ENCODE results near the gene OR11L1. TPM values are rescaled to one million over a fixed set of nuclear protein-coding genes. Genes with fewer than 3 reads are reported as not detected.

OR11L1 gene
- total RNA-seq, 1 donor from 2014 or later, result not detected

GRCh38 chr1:247849616-247850015 lies 7.9 kb upstream of the OR11L1 start:
- intact Hi-C loops (cut with DNase I), result no loop called here
- Histone ChIP-seq H3K36me3 (no peaks in the 10 kb centered on the region), H3K27ac (no peak overlapping the region), H3K9me3 (no peaks in the 10 kb centered on the region), H3K4me3 (no peak overlapping the region), H3K4me1 (no peaks in the 10 kb centered on the region), H3K27me3 (ENCODE audit: low read depth) (no peaks in the 10 kb centered on the region)
- DNase-seq, result no peak
- TF ChIP-seq, protein P1, sequence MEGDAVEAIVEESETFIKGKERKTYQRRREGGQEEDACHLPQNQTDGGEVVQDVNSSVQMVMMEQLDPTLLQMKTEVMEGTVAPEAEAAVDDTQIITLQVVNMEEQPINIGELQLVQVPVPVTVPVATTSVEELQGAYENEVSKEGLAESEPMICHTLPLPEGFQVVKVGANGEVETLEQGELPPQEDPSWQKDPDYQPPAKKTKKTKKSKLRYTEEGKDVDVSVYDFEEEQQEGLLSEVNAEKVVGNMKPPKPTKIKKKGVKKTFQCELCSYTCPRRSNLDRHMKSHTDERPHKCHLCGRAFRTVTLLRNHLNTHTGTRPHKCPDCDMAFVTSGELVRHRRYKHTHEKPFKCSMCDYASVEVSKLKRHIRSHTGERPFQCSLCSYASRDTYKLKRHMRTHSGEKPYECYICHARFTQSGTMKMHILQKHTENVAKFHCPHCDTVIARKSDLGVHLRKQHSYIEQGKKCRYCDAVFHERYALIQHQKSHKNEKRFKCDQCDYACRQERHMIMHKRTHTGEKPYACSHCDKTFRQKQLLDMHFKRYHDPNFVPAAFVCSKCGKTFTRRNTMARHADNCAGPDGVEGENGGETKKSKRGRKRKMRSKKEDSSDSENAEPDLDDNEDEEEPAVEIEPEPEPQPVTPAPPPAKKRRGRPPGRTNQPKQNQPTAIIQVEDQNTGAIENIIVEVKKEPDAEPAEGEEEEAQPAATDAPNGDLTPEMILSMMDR (IDR thresholded peaks at IDR 0.05), result no peak
- no peak for ATAC-seq

GRCh38 chr1:247848346-247848745 lies 6.7 kb upstream of the OR11L1 start:
- no peak overlapping the region for H3K4me3 ChIP-seq
- H3K9me3 ChIP-seq, result no peaks in the 10 kb centered on the region
- intact Hi-C loops (cut with DNase I), result no loop called here
- TF ChIP-seq, protein P1 (IDR thresholded peaks at IDR 0.05), result no peak
- H3K27me3 ChIP-seq (ENCODE audit: low read depth), result no peaks in the 10 kb centered on the region
- no peak overlapping the region for H3K27ac ChIP-seq
- H3K4me1 ChIP-seq, result no peaks in the 10 kb centered on the region
- no peak for DNase-seq
- ATAC-seq, result no peak
- no peaks in the 10 kb centered on the region for H3K36me3 ChIP-seq

DNA sequence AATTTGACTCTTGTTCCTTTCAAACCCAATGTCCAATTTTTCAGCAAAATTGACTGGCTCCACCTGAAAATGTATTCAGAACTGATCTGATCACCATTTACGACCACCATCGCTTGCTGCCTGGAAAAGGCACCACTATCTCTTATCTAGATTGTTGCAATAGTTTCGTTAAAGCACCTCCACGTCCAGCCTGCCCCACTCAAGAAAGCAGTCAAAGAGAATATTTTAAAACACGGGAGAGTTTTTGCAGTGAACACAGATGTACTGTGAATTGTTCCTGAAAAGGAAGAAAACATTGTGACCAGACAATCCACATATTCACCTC lies 4.0 kb upstream of the OR11L1 start:
- no peaks in the 10 kb centered on the region for H3K4me1 ChIP-seq
- H3K9me3 ChIP-seq, result no peaks in the 10 kb centered on the region
- ATAC-seq (no peak), DNase-seq (no peak)
- H3K27me3 ChIP-seq (ENCODE audit: low read depth), result no peaks in the 10 kb centered on the region
- H3K36me3 ChIP-seq, result no peaks in the 10 kb centered on the region
- no peak overlapping the region for H3K4me3 ChIP-seq
- intact Hi-C loops (cut with DNase I), result no loop called here
- TF ChIP-seq, protein P1 (IDR thresholded peaks at IDR 0.05), result no peak
- no peak overlapping the region for H3K27ac ChIP-seq

DNA sequence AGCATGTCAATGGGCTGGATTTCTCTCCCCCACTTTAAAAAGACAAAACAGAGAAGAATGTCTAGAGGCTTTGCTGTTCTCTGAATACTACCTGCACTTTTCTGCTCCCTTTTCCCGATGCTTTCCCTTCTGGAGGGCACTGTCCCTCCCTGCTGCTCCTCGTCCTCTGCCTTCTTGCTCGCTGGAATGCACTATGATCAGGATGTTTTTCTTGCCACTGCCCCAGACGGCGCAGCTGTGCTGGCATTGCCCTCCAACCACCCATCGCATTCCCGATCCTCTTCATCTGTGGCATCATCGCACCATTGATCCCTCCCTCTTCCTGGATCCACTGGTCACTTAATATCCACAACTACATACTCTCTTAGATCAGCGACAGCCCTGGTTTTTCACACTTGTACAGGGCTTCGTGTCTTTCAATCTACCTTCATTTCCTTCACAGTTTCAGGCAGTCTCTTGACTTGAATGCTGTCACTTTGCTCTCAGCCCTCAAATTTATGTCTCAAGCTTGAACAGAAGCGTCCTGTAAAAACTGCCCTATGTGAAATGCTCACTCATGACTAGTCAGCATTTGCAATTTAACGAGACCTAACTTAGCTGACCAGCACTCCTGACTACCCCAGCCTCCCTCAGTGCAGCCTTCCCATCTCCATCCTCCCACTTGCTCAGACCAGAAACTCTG lies 3.5 kb upstream of the OR11L1 start:
- Histone ChIP-seq H3K27ac (no peak overlapping the region), H3K27me3 (ENCODE audit: low read depth) (no peaks in the 10 kb centered on the region), H3K9me3 (no peaks in the 10 kb centered on the region), H3K4me1 (no peaks in the 10 kb centered on the region), H3K4me3 (no peak overlapping the region), H3K36me3 (no peaks in the 10 kb centered on the region)
- no peak for ATAC-seq
- intact Hi-C loops (cut with DNase I), result no loop called here
- no peak for DNase-seq
- TF ChIP-seq, protein P1 (IDR thresholded peaks at IDR 0.05), result no peak

DNA sequence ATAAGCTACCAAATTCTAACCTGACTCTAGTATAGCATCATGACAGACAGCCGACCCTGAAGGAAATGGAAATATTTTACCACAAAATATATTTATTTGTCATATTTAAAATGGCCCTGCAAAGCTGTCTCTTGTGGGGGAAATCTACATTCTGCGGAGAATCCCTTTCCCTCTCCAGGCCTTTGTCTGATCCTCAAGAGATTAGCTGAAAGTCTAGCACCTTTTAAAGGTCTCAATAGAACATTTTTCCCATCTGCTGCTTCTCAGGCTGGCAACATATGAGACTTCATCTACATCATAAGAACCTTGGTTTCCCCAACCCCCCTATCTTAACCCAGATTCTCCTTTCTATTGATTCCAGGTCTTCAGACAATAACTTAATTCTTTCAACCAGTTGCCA lies 1.7 kb upstream of the OR11L1 start:
- Histone ChIP-seq H3K36me3 (no peaks in the 10 kb centered on the region), H3K27ac (no peak overlapping the region), H3K27me3 (ENCODE audit: low read depth) (no peaks in the 10 kb centered on the region), H3K4me1 (no peaks in the 10 kb centered on the region), H3K4me3 (no peak overlapping the region), H3K9me3 (no peaks in the 10 kb centered on the region)
- intact Hi-C loops (cut with DNase I), result no loop called here
- TF ChIP-seq, protein P1 (IDR thresholded peaks at IDR 0.05), result no peak
- ATAC-seq (no peak), DNase-seq (no peak)

Measured in lower lobe of right lung (tissue), 2 donors.